ENCODE data around the gene KIAA1671.

DNA sequence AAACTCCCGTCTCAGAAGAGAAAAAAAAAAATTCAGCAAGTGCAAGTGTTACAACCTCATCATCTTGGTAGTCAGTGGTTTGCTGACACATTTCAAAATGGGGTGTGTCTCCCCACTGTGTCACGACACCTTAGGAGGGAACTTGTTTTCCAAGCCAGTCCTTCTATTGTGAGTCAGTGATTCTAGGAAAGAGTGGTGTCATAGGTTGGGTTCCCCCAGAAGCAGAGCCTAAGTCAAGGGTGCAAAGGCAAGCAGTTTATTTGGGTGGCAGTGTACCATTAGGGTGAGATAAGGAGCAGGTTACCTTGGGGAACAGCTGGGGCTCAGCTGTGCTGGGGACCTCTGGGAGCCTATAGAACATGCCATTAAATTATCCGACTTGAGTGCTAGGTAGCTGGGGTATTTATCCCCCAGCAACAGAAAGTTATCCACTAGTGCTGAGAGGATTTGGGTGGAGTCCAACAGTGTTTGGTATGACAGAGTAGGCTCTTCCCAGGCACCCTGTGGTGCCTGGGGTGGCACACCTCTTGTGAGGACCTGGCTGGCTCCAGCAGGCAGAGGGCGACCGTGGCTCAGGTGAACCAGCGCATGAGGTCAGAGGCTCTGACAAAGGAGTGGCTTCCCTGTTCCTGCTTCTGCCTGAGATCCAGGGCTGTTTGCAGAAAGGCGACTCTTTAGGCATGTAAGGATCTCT lies 41.7 kb downstream of the KIAA1671 start:
- TF ChIP-seq, protein P1, sequence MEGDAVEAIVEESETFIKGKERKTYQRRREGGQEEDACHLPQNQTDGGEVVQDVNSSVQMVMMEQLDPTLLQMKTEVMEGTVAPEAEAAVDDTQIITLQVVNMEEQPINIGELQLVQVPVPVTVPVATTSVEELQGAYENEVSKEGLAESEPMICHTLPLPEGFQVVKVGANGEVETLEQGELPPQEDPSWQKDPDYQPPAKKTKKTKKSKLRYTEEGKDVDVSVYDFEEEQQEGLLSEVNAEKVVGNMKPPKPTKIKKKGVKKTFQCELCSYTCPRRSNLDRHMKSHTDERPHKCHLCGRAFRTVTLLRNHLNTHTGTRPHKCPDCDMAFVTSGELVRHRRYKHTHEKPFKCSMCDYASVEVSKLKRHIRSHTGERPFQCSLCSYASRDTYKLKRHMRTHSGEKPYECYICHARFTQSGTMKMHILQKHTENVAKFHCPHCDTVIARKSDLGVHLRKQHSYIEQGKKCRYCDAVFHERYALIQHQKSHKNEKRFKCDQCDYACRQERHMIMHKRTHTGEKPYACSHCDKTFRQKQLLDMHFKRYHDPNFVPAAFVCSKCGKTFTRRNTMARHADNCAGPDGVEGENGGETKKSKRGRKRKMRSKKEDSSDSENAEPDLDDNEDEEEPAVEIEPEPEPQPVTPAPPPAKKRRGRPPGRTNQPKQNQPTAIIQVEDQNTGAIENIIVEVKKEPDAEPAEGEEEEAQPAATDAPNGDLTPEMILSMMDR (conservative IDR thresholded peaks at IDR 0.05; ENCODE audit: low read length): no peak
- no peak for TF ChIP-seq EZH2phosphoT487 (IDR thresholded peaks at IDR 0.05; ENCODE audit: borderline replicate concordance)

Measured in Loucy (cell line).